HUDEP-2 (cell line): ENCODE results near the gene LRRC18.

Experiments used
- DNase-seq, 76 experiments: peaks; one replicate each; lab custom pipeline; 2025; ENCODE audit not compliant: unreplicated experiment in 76 of 76; lab: John Stamatoyannopoulos, UW

Gene LRRC18

DNA sequence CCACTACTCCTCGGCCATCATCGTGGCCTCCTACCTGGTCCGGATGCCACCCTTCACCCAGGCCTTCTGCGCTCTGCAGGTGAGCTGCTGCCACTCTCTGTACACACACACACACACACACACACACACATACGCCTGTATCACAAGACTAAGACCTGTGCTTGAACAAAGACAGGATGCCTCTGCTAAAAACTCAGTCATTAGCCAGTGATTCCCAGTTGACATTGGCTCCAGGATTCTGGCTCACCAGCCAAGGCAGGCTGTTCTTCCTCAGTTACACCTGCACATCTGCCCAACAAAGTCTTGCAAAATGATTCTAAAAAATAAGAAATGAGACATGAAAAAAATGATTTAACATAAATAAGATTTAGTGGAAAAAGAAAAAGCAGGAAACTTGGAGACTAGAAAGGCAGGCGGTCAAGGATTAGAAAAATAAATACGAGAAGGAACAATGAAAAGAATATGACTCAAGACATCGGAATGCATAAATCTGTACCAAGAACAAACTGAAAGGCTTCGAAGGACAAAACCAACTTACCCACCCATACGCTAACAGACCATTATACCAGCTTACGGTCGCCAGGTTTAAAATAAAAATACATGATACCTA is 7.4 kb upstream of the LRRC18 start:
- DNase-seq, result no peak

DNA sequence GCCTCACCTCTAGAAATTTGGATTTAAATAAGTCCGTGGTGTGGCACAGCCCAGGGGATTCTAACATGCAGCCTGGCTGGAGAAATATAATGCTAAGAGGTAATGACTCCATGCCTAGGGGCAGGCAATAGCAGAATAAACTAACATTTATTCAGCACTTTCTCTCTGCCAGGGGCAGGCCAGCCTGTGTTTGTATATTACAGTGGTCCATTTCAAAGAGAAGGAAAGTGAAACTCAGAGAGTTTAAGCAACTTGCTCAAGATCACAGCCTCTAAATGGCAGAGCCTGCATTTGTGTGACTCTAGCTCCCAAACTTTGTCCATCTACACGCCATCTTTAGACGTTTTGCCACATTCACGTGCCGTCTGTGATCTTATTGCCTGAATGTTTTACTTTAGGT is 6.7 kb upstream of the LRRC18 start:
- DNase-seq, result no peak

DNA sequence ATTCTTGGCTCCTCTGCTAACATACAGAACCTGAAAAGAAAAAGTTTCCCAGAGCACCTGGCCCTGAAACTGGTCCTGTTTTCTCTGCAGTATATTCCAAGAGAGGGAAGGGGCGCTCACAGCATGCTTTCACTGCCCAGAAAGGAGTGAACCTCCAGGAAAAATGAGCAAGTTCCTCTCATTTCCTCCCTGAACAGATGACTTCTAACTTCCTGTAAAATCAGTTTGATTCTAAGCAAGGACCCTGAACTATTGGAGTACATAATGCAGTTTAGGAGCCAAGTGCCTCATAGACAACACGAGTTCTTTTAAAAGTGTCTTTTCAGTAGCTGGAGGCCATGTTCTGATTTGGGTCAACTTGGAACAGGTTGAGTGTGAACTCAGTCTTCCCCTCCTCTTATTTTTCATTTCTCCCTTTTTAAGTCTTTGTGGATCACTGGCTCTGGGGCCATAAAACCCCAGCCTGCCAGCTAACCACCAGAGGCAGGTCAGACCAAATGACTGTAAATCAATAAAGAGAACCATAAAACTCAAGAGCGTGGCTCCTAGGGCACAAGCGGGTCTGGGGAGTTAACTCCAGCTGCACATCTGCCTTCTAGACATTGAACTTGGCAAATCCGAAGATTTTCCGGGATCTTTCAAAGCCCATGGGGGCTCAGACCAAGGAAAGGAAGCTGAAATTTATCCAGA is 5.9 kb upstream of the LRRC18 start:
- no peak for DNase-seq

- no peak for DNase-seq
These were observed 4.5 kb upstream of the LRRC18 start for GRCh38 chr10:48944171-48944570.

- no peak for DNase-seq
These were observed 3.5 kb upstream of the LRRC18 start for GRCh38 chr10:48943096-48943495.

GRCh38 chr10:48941427-48942075 is 1.9 kb upstream of the LRRC18 start:
- no peak for DNase-seq

DNA sequence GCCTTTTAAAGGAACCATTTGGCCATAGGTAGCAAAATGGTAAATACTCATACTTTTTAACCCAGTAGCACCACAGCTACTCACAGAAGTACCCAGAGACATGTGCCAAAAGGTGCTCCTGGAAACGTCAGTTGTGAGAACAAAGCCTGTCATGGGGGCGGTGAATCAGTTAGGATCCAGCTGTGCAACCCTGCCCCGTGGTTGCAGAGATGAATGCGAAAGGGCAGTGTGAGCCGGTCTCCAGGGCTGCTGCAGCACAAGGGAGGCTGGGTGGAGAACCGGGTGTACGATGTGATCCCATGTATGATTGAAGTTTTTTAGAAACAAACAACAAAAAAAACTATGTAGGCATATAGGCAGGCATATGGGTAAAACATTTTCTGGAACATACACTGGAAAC is 1.3 kb upstream of the LRRC18 start:
- DNase-seq, result no peak

- DNase-seq, result no peak
These were observed 732 bp upstream of the LRRC18 start for GRCh38 chr10:48940372-48940771.

DNA sequence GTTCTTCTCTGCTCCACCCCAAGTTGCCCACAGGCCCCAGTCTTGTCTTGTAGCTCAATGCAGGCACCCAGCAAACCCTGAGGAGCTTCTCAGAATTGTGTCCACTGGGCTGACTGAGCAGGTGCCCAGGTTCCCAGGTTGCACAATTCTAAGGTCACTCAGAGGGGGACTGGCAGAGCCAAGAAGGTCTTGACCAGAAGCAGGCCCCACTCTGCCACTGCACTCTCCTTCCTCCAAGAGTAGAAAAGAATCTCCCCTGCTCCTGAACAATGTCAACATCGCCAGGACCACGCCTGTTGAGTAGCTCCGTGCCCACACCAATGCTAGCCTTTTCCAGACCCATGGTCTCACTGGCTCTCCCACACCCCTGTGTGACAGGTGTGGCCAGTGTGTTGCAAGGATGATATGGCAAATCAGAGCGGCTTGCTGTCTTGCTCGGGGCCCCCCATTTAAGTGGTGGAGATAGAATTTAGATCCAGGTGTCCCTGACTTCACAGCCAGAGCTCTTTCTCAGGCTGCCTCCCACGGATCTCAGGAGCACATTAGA is 577 bp downstream of the LRRC18 start:
- DNase-seq, result no peak

GRCh38 chr10:48938281-48938680 is 1.4 kb downstream of the LRRC18 start:
- no peak for DNase-seq

DNA sequence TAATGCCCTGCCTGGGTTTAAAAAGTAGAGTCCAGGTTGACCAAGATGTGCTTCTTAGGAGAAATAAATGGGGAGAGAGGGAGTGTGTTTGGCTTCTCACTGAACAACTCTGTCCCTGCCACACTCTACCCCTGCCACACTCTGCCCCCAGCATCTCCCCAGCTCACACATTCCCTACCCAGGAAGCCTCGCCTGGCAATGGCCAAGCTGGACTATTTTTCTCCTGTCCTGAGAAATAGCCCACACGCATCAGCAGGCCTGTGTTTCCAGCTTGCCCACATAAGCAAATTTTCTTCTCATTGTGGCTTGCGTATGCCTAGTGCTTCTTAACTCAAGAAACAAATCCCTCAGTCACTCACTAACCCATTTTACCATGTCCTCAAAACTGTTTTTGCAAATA is 1.8 kb downstream of the LRRC18 start:
- no peak for DNase-seq

DNA sequence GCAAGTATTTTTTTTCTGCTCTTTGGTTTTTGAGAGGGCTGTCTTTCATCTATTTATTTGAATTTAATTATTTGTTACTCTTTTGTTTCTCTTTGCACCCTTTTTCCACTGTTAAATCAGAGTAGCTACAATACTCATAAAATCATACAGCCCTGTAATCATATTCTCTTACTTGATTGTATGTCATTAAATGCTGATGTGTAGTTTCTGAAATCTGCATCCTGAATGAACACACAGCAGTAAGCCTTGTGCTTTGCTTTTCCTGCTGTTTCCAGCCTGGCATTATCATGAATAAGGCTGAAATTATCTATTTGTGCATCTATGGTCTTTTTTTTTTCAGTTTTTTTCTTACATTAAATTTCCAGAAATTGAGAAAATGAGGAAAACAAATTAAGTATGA is 4.1 kb downstream of the LRRC18 start:
- no peak for DNase-seq

DNA sequence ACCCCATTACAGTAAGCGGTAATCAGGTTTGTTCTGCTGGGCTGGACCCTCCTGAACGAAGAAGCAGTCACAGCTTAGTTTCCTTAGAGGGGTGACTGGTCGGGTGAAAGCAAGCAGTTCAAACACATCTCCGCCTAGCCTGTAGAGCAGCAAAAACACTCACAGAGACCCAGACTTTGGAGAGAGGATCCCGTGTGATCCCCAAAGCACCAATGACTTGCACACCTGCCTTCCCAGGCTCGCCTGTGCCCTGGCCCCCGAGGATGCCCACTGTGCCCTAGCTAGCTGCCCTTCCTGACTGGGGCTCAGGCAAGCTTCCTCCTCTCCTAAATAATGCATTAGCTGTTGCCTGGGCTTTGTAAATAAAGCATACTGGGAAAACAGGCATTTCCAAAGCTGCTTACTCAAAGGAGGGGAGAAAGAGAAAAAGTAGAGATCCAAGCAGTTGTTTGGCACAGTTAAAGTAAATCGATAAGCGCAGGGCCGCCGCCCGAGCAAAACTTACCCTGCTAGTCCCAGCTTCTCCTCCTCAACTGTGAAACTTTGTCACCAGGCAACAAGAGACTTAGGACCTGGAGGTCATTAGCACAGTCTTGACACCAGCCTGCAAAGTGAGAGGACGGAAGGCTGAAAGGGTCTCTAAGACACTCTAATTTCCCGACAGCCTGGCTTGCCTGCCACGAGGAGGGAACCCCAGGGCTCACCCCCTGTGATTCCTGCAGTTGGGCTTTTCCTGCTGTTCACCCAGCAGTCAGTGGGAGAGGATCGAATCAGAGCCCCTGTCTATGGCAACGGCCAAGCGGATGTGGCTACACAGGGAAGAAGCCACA is 4.8 kb downstream of the LRRC18 start:
- no peak for DNase-seq

- no peak for DNase-seq
These were observed 6.6 kb downstream of the LRRC18 start for GRCh38 chr10:48932831-48933664.

DNA sequence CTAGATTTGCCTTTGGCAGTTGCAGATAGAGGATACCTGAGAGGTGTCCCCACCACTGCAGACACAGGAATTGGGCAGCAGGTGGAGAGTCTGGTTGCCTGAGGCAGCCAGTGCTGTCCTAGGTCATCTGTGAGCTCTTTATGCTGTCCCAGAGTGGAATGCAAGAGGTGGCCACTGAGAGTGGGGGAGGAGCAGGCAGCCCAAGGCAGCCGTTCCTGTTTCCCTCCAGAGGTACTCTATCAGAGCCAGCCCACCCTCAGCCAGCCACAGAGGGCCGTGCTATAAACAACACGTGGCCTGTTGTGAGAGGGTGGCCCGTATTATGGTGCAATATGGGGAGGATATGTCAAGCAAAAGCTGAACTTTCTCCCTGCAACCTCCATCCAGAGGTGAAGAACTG is 8.5 kb downstream of the LRRC18 start:
- no peak for DNase-seq

DNA sequence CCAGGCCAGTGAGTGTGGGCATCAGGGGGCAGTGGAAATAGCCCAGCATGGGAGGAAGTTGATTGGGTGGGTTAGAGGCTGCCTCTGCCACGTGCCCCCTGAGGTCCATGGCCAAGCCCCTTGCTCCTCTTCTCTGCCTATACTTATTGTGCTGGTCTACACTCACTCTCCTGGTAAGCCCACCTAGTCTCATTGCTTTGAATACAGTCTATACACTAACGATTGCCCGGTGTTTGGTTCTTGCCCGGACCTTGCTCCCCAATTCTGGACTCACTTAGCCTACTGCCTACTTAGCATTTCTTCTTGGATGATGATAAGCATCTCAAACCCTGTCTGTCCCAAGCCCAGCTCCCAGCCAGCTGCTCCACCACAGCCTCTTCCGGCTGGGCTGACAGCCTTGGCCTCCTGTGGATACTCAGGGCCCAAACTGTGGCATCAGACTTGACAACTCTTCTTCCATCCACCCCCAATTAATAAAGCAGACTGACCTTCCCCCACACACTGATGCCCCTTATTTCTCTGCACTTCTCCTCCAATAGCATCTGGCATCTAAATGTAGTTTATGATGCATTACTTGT is 10.1 kb downstream of the LRRC18 start:
- no peak for DNase-seq

GRCh38 chr10:48926764-48927540 is 12.7 kb downstream of the LRRC18 start:
- no peak for DNase-seq

DNA sequence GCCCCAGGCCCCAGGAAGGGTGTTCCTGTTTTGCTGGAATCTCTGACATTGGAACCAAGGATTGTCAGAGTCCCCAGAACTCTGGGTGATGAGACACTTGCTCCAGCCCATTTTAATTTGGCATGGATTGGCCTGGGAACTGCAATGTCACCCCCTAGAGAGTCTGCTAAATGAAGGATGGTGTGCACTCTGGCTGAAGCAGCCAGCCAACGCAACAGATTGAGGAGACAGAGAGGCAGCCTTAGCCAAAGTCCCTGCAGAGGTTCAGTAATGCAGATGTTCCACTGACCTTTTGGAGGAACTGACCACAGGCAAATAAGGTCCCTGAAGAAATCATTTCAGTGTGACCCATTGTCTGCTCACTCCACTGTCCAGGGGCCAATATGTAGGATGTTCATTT is 13.4 kb downstream of the LRRC18 start:
- no peak for DNase-seq

GRCh38 chr10:48924988-48925387 is 14.7 kb downstream of the LRRC18 start:
- DNase-seq, result no peak
